Thyroid gland (tissue), 4 donors: Measurements from ENCODE around the gene DDX56.
A peak's percentile ranks its signal among the peaks of the same experiment; 100 is the strongest.

ENCODE experiments used
- CTCF ChIP-seq, 6 experiments: fragments of 200-600 bp in 3 of 6; fragments of 450-650 bp in 3 of 6; sonication (generic) in 3 of 6; IDR thresholded peaks; one replicate each; pipeline ENCODE4 v1.5.1; 2016 to 2019; ENCODE audit warnings: antibody characterized with exemption in 6 of 6, mild to moderate bottlenecking in 2 of 6, inconsistent platforms in 1 of 6, moderate library complexity in 1 of 6
- POLR2A ChIP-seq, 2 donors: fragments of 450-650 bp; IDR thresholded peaks; one replicate each; pipeline ENCODE4 v1.6.1; 2017; ENCODE audit warnings: antibody characterized with exemption in 2 of 2, mild to moderate bottlenecking in 2 of 2, moderate library complexity in 1 of 2

- no peak for TF ChIP-seq CTCF (IDR thresholded peaks at IDR 0.05)
- TF ChIP-seq POLR2A (IDR thresholded peaks at IDR 0.05) = peak; percentile 71 to 96
These were observed 8.3 kb upstream of the DDX56 start, which contains the start of gene TMED4 for GRCh38 chr7:44581879-44582603.
